ENCODE results near the gene FAM217A. TPM values are rescaled to one million over a fixed set of nuclear protein-coding genes. Genes with fewer than 3 reads are reported as not detected.

The FAM217A gene
- polyA plus RNA-seq, 2 of the 4 experiments (the other 2 are of a cell fraction), result not detected

DNA sequence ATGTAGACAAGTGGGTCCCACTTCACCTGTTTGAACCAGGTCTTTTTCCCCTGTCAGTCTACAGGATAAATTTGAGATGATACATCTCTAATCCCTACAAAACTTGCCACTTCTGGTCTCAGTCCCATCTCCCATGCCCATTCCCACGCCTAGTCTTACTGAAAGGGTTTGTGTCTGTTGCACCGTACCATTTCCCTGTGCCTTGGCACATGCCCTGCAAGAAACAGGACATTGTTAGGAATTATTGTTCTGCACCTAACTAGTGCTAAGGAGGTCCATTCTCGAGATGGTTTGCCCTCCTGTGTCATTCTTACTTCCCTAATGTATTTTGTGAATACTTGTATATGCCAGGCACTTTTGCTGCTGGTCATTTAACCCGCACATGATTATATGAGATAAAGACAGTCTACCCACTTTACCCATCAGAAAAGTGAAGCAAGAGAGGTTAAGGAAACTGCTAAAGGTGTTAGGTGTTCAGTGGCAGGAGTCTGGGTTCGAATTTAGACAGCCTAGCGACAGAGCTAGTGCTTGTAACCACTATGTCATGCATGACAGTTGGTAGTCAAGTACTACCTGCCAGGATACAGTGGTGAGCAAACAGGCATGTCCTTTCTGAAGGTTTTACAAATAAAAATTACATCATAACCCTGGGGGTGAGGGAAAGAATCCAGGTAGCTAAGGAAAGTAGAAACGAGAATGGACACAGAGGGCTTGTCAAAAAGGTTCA lies 12.7 kb downstream of the FAM217A start:
- FAIRE-seq (no peak), DNase-seq (ENCODE audit: low read depth in 1 of 2, low spot score in 1 of 2) (no peak), ATAC-seq (no peak)
- Histone ChIP-seq H3K27ac (no peak overlapping the region), H3K4me2 (no peak overlapping the region), H3K4me1 (no peaks in the 10 kb centered on the region), H3K9me3 (no peaks in the 10 kb centered on the region), H3K4me3 (no peak overlapping the region)
- ChIA-PET CTCF (interaction anchor here (1.8 to 2.4 kb wide), 2 partner anchors 11 to 90 kb away, joined by 4 to 8 read pairs; no protein-coding TSS in a partner anchor), POLR2A (no interaction called here)
- TF ChIP-seq, protein P1, sequence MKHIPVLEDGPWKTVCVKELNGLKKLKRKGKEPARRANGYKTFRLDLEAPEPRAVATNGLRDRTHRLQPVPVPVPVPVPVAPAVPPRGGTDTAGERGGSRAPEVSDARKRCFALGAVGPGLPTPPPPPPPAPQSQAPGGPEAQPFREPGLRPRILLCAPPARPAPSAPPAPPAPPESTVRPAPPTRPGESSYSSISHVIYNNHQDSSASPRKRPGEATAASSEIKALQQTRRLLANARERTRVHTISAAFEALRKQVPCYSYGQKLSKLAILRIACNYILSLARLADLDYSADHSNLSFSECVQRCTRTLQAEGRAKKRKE (CRISPR knock-in tag; IDR thresholded peaks at IDR 0.05; ENCODE audit: low read depth), result no peak
- TF ChIP-seq EHF (CRISPR knock-in tag; IDR thresholded peaks at IDR 0.05), result no peak
- no peak for TF ChIP-seq SREBF2 (IDR thresholded peaks at IDR 0.05)
- no peak for TF ChIP-seq HEYL (CRISPR knock-in tag; IDR thresholded peaks at IDR 0.05)
- no peak for TF ChIP-seq NFE2L2 (conservative IDR thresholded peaks at IDR 0.05; ENCODE audit: low read length)
- TF ChIP-seq, protein P2, sequence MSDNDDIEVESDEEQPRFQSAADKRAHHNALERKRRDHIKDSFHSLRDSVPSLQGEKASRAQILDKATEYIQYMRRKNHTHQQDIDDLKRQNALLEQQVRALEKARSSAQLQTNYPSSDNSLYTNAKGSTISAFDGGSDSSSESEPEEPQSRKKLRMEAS (IDR thresholded peaks at IDR 0.05), result no peak
- TF ChIP-seq, protein P3, sequence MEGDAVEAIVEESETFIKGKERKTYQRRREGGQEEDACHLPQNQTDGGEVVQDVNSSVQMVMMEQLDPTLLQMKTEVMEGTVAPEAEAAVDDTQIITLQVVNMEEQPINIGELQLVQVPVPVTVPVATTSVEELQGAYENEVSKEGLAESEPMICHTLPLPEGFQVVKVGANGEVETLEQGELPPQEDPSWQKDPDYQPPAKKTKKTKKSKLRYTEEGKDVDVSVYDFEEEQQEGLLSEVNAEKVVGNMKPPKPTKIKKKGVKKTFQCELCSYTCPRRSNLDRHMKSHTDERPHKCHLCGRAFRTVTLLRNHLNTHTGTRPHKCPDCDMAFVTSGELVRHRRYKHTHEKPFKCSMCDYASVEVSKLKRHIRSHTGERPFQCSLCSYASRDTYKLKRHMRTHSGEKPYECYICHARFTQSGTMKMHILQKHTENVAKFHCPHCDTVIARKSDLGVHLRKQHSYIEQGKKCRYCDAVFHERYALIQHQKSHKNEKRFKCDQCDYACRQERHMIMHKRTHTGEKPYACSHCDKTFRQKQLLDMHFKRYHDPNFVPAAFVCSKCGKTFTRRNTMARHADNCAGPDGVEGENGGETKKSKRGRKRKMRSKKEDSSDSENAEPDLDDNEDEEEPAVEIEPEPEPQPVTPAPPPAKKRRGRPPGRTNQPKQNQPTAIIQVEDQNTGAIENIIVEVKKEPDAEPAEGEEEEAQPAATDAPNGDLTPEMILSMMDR (IDR thresholded peaks at IDR 0.05), result no peak
- no peak for TF ChIP-seq KDM1A (IDR thresholded peaks at IDR 0.05; ENCODE audit: low read depth)
- WGBS (ENCODE audit: missing lambda C conversion rate), result 70% methylated on average over 7 of the region's 7 CpGs

DNA sequence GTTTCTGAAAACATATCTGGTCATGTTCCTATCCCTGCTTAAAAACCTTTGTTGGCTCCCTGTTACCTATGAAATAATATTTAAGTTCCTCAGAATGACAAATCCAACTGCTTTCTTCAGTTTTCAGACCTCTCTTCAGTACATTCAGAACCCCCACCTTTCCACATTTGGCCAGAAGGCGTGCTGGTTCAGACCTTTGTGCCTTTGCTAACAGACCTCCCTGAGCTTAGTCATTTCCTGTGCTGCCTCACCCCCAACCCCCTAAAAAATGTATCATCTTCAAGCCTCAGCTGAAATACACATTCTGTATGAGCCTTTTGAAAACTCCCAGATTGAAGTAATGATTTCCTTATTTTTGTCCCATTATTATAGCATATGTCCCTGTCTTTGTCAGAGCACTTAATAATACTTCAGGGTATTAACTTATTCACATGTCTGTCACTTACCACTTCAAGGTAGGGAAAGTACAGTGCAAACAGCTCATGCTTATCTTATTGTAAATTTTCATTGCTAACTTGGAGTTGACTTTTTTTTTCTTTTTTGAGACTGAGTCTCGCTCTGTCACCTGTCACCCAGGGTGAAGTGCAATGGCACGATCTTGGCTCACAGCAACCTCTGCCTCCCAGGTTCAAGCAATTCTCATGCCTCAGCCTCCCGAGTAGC lies 19.7 kb downstream of the FAM217A start:
- H3K9me3 ChIP-seq, result no peaks in the 10 kb centered on the region
- H3K4me1 ChIP-seq, result peaks cover 57% of the 10 kb centered on the region
- CTCF ChIA-PET, result interaction anchor here (0.6 to 3.4 kb wide), 4 partner anchors 67 to 292 kb away, joined by 3 to 19 read pairs (median 3); no protein-coding TSS in a partner anchor
- TF ChIP-seq NR3C1 (IDR thresholded peaks at IDR 0.05) (no peak), JUNB (IDR thresholded peaks at IDR 0.05) (peak; percentile 37; the same call in 1 of the 2 replicates), FOSL2 (IDR thresholded peaks at IDR 0.05) (0 out of 2 replicates have a peak, but pooled peaks have one; percentile 37), FOSL2 (CRISPR knock-in tag; IDR thresholded peaks at IDR 0.05) (peak; percentile 77), JUN (IDR thresholded peaks at IDR 0.05) (peak in 1 of 2 experiments; percentile 49; a peak in 1 of 5 replicates)
- TF ChIP-seq, protein P4, sequence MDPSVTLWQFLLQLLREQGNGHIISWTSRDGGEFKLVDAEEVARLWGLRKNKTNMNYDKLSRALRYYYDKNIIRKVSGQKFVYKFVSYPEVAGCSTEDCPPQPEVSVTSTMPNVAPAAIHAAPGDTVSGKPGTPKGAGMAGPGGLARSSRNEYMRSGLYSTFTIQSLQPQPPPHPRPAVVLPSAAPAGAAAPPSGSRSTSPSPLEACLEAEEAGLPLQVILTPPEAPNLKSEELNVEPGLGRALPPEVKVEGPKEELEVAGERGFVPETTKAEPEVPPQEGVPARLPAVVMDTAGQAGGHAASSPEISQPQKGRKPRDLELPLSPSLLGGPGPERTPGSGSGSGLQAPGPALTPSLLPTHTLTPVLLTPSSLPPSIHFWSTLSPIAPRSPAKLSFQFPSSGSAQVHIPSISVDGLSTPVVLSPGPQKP (IDR thresholded peaks at IDR 0.05; ENCODE audit: low read depth, low read length), result no peak
- no peak overlapping the region for H3K4me3 ChIP-seq
- DNase-seq (ENCODE audit: low read depth in 1 of 2, low spot score in 1 of 2), result peak; percentile 59 to 71
- POLR2A ChIA-PET, result interaction anchor here (1.2 to 2.0 kb wide), 3 partner anchors 38 to 300 kb away, joined by 3 to 11 read pairs (median 4); partner anchors contain the start of gene ECI2
- H3K27ac ChIP-seq, result peak overlapping the region; percentile 74 to 92
- peak overlapping the region; percentile 58 for H3K4me2 ChIP-seq
- peak; percentile 94 for ATAC-seq
- no peak for FAIRE-seq
- 65% methylated on average over 4 of the region's 4 CpGs for WGBS (ENCODE audit: missing lambda C conversion rate)

DNA sequence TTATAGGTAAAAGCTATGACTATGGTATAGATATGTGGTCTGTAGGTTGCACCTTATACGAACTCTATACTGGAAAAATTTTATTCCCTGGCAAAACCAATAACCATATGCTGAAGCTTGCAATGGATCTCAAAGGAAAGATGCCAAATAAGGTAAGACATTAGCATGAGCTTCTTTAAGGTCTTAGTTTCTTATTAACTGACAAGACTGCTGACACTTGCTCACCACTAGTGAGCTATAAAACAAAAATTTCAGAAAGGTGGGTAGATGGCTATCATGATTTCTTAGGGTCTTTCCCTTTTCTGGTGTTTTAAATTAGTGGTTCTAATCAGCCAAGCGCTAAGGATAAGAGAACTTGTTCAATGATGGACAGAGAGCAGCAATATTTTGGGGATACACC lies 21.9 kb downstream of the FAM217A start:
- TF ChIP-seq FOXS1 (CRISPR knock-in tag; IDR thresholded peaks at IDR 0.05) (no peak), TP53 (CRISPR knock-in tag; IDR thresholded peaks at IDR 0.05) (no peak), EHF (CRISPR knock-in tag; IDR thresholded peaks at IDR 0.05) (no peak), FOSL2 (IDR thresholded peaks at IDR 0.05) (no peak), FOSL2 (CRISPR knock-in tag; IDR thresholded peaks at IDR 0.05) (no peak), EHMT2 (IDR thresholded peaks at IDR 0.05; ENCODE audit: low read depth) (no peak), KDM5A (IDR thresholded peaks at IDR 0.05) (no peak), KDM1A (IDR thresholded peaks at IDR 0.05; ENCODE audit: low read depth) (no peak), FOSB (CRISPR knock-in tag; IDR thresholded peaks at IDR 0.05) (no peak)
- TF ChIP-seq, protein P2 (IDR thresholded peaks at IDR 0.05), result no peak
- TF ChIP-seq, protein P3 (IDR thresholded peaks at IDR 0.05), result no peak
- FAIRE-seq (no peak), DNase-seq (ENCODE audit: low read depth in 1 of 2, low spot score in 1 of 2) (no peak), ATAC-seq (no peak)
- Histone ChIP-seq H3K9me3 (no peaks in the 10 kb centered on the region), H3K4me3 (no peak overlapping the region), H3K4me2 (no peak overlapping the region), H3K27ac (peak overlapping the region in 1 of 2 experiments; percentile 54; a peak in 2 of 6 replicates), H3K4me1 (peaks cover 57% of the 10 kb centered on the region)
- CTCF ChIA-PET, result interaction anchor here (1.0 to 3.4 kb wide), 3 partner anchors 77 to 153 kb away, joined by 3 to 19 read pairs (median 3); no protein-coding TSS in a partner anchor
- WGBS (ENCODE audit: missing lambda C conversion rate), result 90% methylated on average over 2 of the region's 2 CpGs
- POLR2A ChIA-PET, result interaction anchor here (1.3 kb wide), 1 partner anchor 78 kb away, joined by 6 read pairs; the partner anchor contains the start of gene ECI2
